ENCODE results near the gene GFPT1.

The GFPT1 gene

GRCh38 chr2:69291004-69291650 lies 95.9 kb downstream of the GFPT1 start:
- DNase-seq (ENCODE audit: low read depth in 2 of 2), result no peak

DNA sequence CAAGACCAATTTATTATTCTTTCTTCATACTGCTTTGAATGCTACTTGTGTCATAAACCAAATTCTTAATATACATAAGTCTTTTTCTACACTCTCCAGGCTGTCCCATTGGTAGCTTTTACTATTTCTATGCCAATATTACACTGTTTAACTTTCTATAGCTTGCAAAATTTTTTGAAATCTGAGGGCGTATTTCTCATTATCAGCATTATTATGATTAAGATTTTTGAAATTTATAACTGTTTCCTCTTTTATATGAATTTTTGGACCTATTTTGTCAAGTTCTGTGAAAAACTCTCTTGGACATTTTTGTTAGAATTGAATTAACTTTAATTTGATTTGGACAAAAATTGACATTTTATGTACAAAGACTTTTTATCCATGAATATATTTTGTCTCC lies 98.6 kb downstream of the GFPT1 start:
- no peak for DNase-seq (ENCODE audit: low read depth in 2 of 2)

GRCh38 chr2:69287544-69287943 lies 99.5 kb downstream of the GFPT1 start:
- DNase-seq (ENCODE audit: low read depth in 2 of 2), result no peak

DNA sequence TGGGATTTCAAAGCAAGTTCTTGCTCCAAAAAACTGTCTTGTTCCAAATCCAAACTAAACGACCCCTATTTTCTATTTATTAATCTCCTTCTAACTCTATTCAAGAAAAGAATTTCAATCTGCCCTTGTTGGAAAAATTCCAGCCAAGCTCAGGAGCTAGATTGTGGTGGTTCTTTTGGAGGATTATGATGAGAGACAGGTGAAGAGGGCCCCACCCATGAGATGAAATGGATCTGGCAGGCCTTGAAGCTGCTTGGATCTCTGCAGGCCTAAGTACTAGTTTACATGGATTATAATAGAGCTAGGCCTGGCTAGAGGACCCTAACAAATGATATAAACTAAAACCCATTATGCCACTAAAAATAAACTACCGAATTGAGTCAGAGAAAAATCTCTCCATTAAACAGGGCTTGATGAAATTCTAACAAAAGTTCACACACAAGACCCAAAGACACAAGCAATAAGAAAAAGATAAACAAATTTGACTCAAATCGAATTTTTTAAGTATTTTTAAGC lies 101.6 kb downstream of the GFPT1 start:
- no peak for DNase-seq (ENCODE audit: low read depth in 2 of 2)

GRCh38 chr2:69280796-69281412 lies 106.1 kb downstream of the GFPT1 start:
- no peak for DNase-seq (ENCODE audit: low read depth in 2 of 2)

- DNase-seq (ENCODE audit: low read depth in 2 of 2), result no peak
Measured at GRCh38 chr2:69279931-69280681, 106.9 kb downstream of the GFPT1 start.

DNA sequence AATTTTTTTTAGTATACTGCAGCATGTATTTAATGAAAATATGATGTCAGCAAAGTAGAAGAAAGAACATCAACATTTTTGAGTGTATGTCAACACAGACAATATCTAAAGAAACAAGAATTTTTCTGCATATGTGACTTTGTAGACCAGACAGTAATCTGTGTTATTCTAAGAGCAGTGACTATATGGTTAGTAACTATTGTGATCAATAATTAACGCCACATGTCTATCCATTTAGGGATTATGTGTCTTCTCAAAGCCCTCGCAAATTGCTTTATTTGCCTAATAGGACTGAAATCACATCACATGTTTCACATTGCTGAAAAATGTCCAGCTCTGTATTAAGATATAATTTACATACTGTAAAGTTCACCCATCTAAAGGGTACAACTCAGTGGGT lies 107.8 kb downstream of the GFPT1 start:
- DNase-seq (ENCODE audit: low read depth in 2 of 2), result no peak

DNA sequence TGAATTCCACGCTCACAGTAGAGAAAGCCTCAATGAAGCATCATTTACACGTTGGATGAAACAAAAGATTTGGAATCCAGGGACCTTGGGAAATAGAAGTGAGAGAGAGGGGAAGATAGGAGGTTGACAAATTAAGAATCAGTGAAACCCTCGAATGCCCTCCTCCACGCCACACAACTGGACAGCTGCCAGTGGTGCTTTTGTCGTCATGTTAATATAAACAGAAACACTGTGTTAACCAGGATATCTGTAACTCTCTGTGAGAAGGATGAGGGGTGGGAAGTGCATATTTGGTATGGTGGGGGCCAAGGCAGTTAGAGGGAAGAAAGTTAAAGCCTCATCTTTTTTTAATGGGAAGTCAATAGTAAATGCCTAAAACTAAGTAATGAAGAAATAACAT lies 108.7 kb downstream of the GFPT1 start:
- no peak for DNase-seq (ENCODE audit: low read depth in 2 of 2)

DNA sequence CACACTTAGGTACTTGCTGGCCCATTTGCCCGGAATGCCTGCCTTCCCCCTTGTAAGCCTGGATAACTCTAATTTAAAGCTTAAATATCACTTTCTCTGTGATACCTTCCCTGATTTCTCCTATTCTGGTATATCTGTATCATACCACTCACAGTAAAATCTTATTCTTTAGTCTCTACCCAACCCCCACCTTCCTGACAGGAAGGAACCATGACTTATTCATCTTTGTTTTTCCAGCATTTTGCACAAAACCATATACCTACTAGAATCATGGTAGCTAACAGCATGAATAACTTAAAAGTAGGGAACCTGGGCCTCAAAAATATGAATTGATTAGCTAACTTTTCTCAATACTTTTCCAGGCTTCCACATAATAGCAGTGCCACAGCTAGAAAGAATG lies 111.5 kb downstream of the GFPT1 start:
- DNase-seq (ENCODE audit: low read depth in 2 of 2), result no peak

GRCh38 chr2:69272803-69273471 lies 114.1 kb downstream of the GFPT1 start:
- no peak for DNase-seq (ENCODE audit: low read depth in 2 of 2)

DNA sequence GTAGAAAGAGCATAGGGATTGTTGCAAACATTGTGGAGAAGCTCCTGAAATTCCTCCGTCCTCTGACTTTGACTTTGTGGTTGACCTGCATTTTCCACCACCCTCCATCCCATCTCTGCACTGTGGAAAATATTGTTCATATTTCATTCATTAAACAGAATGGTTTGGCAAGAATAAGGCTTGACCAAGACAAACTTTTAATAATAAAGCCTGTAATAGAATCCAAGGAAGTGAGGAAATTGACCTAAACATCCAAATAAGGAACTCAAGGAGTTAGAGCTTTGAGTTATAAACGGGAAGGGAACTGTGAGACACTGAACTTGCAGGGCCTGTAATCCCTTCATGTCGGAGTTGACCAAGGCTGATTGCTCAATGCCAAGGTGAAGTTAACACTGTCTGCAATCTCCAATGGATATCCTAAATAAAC lies 115.2 kb downstream of the GFPT1 start:
- no peak for DNase-seq (ENCODE audit: low read depth in 2 of 2)
